Measurements from ENCODE around the gene MMP15. TPM values are rescaled to one million over a fixed set of nuclear protein-coding genes. Genes with fewer than 3 reads are reported as not detected.

MMP15 gene
- total RNA-seq, 2 donors from 2014 or later, result 2.1 to 3.8 TPM

- Histone ChIP-seq H3K4me1 (ENCODE audit: control insufficient read depth in 1 of 2, low read depth in 2 of 2) (no peaks in the 10 kb centered on the region), H3K4me3 (no peak overlapping the region), H3K27me3 (replicated peaks; ENCODE audit: insufficient read depth) (no peaks in the 10 kb centered on the region), H3K36me3 (peaks cover 20% of the 10 kb centered on the region), H3K9me3 (no peaks in the 10 kb centered on the region), H3K27ac (no peak overlapping the region)
- no peak for ATAC-seq (ENCODE audit: insufficient number of reproducible peaks, low FRiP score, low read depth)
- DNase-seq (ENCODE audit: low spot score), result no peak
- TF ChIP-seq CTCF (IDR thresholded peaks at IDR 0.05), result no peak
Measured at GRCh38 chr16:58012481-58012880, 13.1 kb upstream of the MMP15 start.

- Histone ChIP-seq H3K36me3 (peaks cover 27% of the 10 kb centered on the region), H3K27me3 (replicated peaks; ENCODE audit: insufficient read depth) (no peaks in the 10 kb centered on the region), H3K9me3 (no peaks in the 10 kb centered on the region), H3K4me1 (ENCODE audit: control insufficient read depth in 1 of 2, low read depth in 2 of 2) (no peaks in the 10 kb centered on the region), H3K27ac (no peak overlapping the region), H3K4me3 (no peak overlapping the region)
- TF ChIP-seq CTCF (IDR thresholded peaks at IDR 0.05), result no peak
- no peak for ATAC-seq (ENCODE audit: insufficient number of reproducible peaks, low FRiP score, low read depth)
- DNase-seq (ENCODE audit: low spot score), result no peak
Measured at GRCh38 chr16:58013201-58013956, 12.2 kb upstream of the MMP15 start.

- Histone ChIP-seq H3K27ac (no peak overlapping the region), H3K36me3 (peaks cover 20% of the 10 kb centered on the region), H3K9me3 (no peaks in the 10 kb centered on the region), H3K4me1 (ENCODE audit: control insufficient read depth in 1 of 2, low read depth in 2 of 2) (no peaks in the 10 kb centered on the region), H3K4me3 (no peak overlapping the region), H3K27me3 (replicated peaks; ENCODE audit: insufficient read depth) (no peaks in the 10 kb centered on the region)
- DNase-seq (ENCODE audit: low spot score), result no peak
- TF ChIP-seq CTCF (IDR thresholded peaks at IDR 0.05), result no peak
- ATAC-seq (ENCODE audit: insufficient number of reproducible peaks, low FRiP score, low read depth), result no peak
Measured at GRCh38 chr16:58016840-58017446, 8.6 kb upstream of the MMP15 start.

GRCh38 chr16:58018803-58019202, 6.8 kb upstream of the MMP15 start:
- Histone ChIP-seq H3K4me3 (no peak overlapping the region), H3K27ac (no peak overlapping the region), H3K36me3 (peaks cover 10% of the 10 kb centered on the region), H3K9me3 (no peaks in the 10 kb centered on the region), H3K27me3 (replicated peaks; ENCODE audit: insufficient read depth) (no peaks in the 10 kb centered on the region), H3K4me1 (ENCODE audit: control insufficient read depth in 1 of 2, low read depth in 2 of 2) (peaks cover 5 to 14% of the 10 kb centered on the region in 2 donors)
- ATAC-seq (ENCODE audit: insufficient number of reproducible peaks, low FRiP score, low read depth) (no peak), DNase-seq (ENCODE audit: low spot score) (no peak)
- no peak for TF ChIP-seq CTCF (IDR thresholded peaks at IDR 0.05)

- H3K36me3 ChIP-seq, result peaks cover 10% of the 10 kb centered on the region
- no peaks in the 10 kb centered on the region for H3K27me3 ChIP-seq (replicated peaks; ENCODE audit: insufficient read depth)
- H3K27ac ChIP-seq, result no peak overlapping the region
- H3K4me1 ChIP-seq (ENCODE audit: control insufficient read depth in 1 of 2, low read depth in 2 of 2), result peaks cover 11 to 24% of the 10 kb centered on the region in 2 donors
- H3K4me3 ChIP-seq, result no peak overlapping the region
- no peaks in the 10 kb centered on the region for H3K9me3 ChIP-seq
- TF ChIP-seq CTCF (IDR thresholded peaks at IDR 0.05), result no peak
- ATAC-seq (ENCODE audit: insufficient number of reproducible peaks, low FRiP score, low read depth) (no peak), DNase-seq (ENCODE audit: low spot score) (no peak)
Measured at GRCh38 chr16:58019866-58020538, 5.6 kb upstream of the MMP15 start.

Measured in thoracic aorta (tissue), 2 donors.